Measurements from ENCODE around the gene TUT4.

GRCh38 chr1:52554267-52554640, 1.4 kb upstream of the TUT4 start:
- TF ChIP-seq CTCF (IDR thresholded peaks at IDR 0.05) (no peak), TCF7L2 (IDR thresholded peaks at IDR 0.05; ENCODE audit: low read depth, low read length) (no peak), POLR2AphosphoS5 (IDR thresholded peaks at IDR 0.05; ENCODE audit: low read depth, low read length) (no peak)
- TF ChIP-seq, protein P1, sequence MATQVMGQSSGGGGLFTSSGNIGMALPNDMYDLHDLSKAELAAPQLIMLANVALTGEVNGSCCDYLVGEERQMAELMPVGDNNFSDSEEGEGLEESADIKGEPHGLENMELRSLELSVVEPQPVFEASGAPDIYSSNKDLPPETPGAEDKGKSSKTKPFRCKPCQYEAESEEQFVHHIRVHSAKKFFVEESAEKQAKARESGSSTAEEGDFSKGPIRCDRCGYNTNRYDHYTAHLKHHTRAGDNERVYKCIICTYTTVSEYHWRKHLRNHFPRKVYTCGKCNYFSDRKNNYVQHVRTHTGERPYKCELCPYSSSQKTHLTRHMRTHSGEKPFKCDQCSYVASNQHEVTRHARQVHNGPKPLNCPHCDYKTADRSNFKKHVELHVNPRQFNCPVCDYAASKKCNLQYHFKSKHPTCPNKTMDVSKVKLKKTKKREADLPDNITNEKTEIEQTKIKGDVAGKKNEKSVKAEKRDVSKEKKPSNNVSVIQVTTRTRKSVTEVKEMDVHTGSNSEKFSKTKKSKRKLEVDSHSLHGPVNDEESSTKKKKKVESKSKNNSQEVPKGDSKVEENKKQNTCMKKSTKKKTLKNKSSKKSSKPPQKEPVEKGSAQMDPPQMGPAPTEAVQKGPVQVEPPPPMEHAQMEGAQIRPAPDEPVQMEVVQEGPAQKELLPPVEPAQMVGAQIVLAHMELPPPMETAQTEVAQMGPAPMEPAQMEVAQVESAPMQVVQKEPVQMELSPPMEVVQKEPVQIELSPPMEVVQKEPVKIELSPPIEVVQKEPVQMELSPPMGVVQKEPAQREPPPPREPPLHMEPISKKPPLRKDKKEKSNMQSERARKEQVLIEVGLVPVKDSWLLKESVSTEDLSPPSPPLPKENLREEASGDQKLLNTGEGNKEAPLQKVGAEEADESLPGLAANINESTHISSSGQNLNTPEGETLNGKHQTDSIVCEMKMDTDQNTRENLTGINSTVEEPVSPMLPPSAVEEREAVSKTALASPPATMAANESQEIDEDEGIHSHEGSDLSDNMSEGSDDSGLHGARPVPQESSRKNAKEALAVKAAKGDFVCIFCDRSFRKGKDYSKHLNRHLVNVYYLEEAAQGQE (IDR thresholded peaks at IDR 0.05; ENCODE audit: insufficient read depth in 1 of 2, low read depth in 2 of 2, low read length in 1 of 2), result no peak

Measured in Panc1 (cell line).